ENCODE results near the gene ZFAND3. TPM values are rescaled to one million over a fixed set of nuclear protein-coding genes. Genes with fewer than 3 reads are reported as not detected.

ZFAND3 gene
- total RNA-seq, 4 donors from 2014 or later = 37.3 to 70.1 (median 55.2) TPM

GRCh38 chr6:37897818-37898515, 78.4 kb downstream of the ZFAND3 start:
- H3K36me3 ChIP-seq = no peaks in the 10 kb centered on the region
- WGBS = 93% methylated on average over 4 of the region's 4 CpGs
- no peak for TF ChIP-seq CTCF (IDR thresholded peaks at IDR 0.05)
- no peak for TF ChIP-seq POLR2A (IDR thresholded peaks at IDR 0.05; ENCODE audit: low read depth)
- no peak for TF ChIP-seq EP300 (IDR thresholded peaks at IDR 0.05)
- TF ChIP-seq POLR2AphosphoS5 (IDR thresholded peaks at IDR 0.05) = no peak
- intact Hi-C loops (cut with DNase I) = no loop called here
- no peak overlapping the region for H3K27ac ChIP-seq (replicated peaks in 1 of 4)
- peaks cover 0 to 13% (median 8%) of the 10 kb centered on the region in 4 donors for H3K4me1 ChIP-seq
- peaks cover 0 to 12% (median 3%) of the 10 kb centered on the region in 4 donors for H3K9me3 ChIP-seq
- no peak overlapping the region for H3K4me3 ChIP-seq
- H3K27me3 ChIP-seq = no peaks in the 10 kb centered on the region
- DNase-seq (ENCODE audit: extremely low spot score) = no peak

- Histone ChIP-seq H3K9me3 (no peaks in the 10 kb centered on the region), H3K27ac (replicated peaks in 1 of 4) (no peak overlapping the region), H3K36me3 (no peaks in the 10 kb centered on the region), H3K4me3 (no peak overlapping the region), H3K27me3 (no peaks in the 10 kb centered on the region), H3K4me1 (peaks cover 9 to 30% (median 28%) of the 10 kb centered on the region in 4 donors)
- intact Hi-C loops (cut with DNase I) = no loop called here
- TF ChIP-seq POLR2A (IDR thresholded peaks at IDR 0.05; ENCODE audit: low read depth) (no peak), CTCF (IDR thresholded peaks at IDR 0.05) (no peak)
- WGBS = 79% methylated on average over 9 of the region's 9 CpGs
- DNase-seq (ENCODE audit: extremely low spot score) = no peak
Observed at GRCh38 chr6:37903351-37904340, 84.1 kb downstream of the ZFAND3 start.

GRCh38 chr6:37904590-37904989, 85.1 kb downstream of the ZFAND3 start:
- Histone ChIP-seq H3K4me3 (no peak overlapping the region), H3K4me1 (peaks cover 9 to 35% (median 29%) of the 10 kb centered on the region in 4 donors), H3K9me3 (no peaks in the 10 kb centered on the region), H3K27ac (replicated peaks in 1 of 4) (no peak overlapping the region), H3K27me3 (no peaks in the 10 kb centered on the region), H3K36me3 (no peaks in the 10 kb centered on the region)
- TF ChIP-seq EP300 (IDR thresholded peaks at IDR 0.05) (no peak), CTCF (IDR thresholded peaks at IDR 0.05) (no peak), POLR2A (IDR thresholded peaks at IDR 0.05; ENCODE audit: low read depth) (no peak), POLR2AphosphoS5 (IDR thresholded peaks at IDR 0.05) (no peak)
- DNase-seq (ENCODE audit: extremely low spot score) = no peak
- intact Hi-C loops (cut with DNase I) = no loop called here
- WGBS = 96% methylated on average over 3 of the region's 3 CpGs

GRCh38 chr6:37906121-37906520, 86.6 kb downstream of the ZFAND3 start:
- H3K27me3 ChIP-seq = no peaks in the 10 kb centered on the region
- intact Hi-C loops (cut with DNase I) = no loop called here
- H3K27ac ChIP-seq (replicated peaks in 1 of 4) = no peak overlapping the region
- 82% methylated on average over 4 of the region's 4 CpGs for WGBS
- no peaks in the 10 kb centered on the region for H3K36me3 ChIP-seq
- H3K4me1 ChIP-seq = peaks cover 9 to 33% (median 32%) of the 10 kb centered on the region in 4 donors
- TF ChIP-seq POLR2AphosphoS5 (IDR thresholded peaks at IDR 0.05) = no peak
- TF ChIP-seq POLR2A (IDR thresholded peaks at IDR 0.05; ENCODE audit: low read depth) = no peak
- no peak for TF ChIP-seq CTCF (IDR thresholded peaks at IDR 0.05)
- TF ChIP-seq EP300 (IDR thresholded peaks at IDR 0.05) = no peak
- H3K4me3 ChIP-seq = no peak overlapping the region
- H3K9me3 ChIP-seq = no peaks in the 10 kb centered on the region
- DNase-seq (ENCODE audit: extremely low spot score) = no peak
